ENCODE data around the gene ZNF70. TPM values are rescaled to one million over a fixed set of nuclear protein-coding genes. Genes with fewer than 3 reads are reported as not detected.

The ZNF70 gene
- total RNA-seq, 4 donors from 2014 or later = 3.5 to 8.0 (median 5.5) TPM

DNA sequence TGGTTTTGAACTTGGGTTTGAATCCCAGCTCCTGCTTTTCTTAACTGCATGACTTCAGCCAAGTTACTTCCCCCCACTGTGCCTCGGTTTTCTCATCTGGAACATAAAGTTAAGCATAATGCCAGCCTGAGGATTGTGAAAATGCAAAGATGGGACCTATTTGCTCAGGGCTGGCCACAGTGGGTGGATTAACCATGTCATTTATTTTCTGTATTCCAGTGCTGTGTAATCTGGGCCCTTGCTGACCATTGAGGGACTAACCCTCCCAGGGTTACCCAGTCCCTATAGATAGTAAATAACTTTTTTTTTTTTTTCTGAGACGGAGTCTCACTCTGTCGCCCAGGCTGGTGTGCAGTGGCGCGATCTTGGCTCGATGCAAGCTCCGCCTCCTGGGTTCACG lies 4.8 kb upstream of the ZNF70 start:
- Histone ChIP-seq H3K9me3 (no peaks in the 10 kb centered on the region), H3K36me3 (no peaks in the 10 kb centered on the region), H3K4me1 (peaks cover 0 to 10% (median 2%) of the 10 kb centered on the region in 3 donors), H3K4me3 (no peak overlapping the region), H3K27ac (no peak overlapping the region), H3K27me3 (no peaks in the 10 kb centered on the region)
- no peak for TF ChIP-seq EP300 (IDR thresholded peaks at IDR 0.05)
- TF ChIP-seq CTCF (IDR thresholded peaks at IDR 0.05) = no peak
- TF ChIP-seq POLR2AphosphoS5 (IDR thresholded peaks at IDR 0.05) = no peak
- TF ChIP-seq POLR2A (IDR thresholded peaks at IDR 0.05) = no peak
- WGBS, 2 donors (ENCODE audit: low coverage in 1 of 2) = 81 to 89% methylated on average over 8 of the region's 8 CpGs
- ATAC-seq = no peak

DNA sequence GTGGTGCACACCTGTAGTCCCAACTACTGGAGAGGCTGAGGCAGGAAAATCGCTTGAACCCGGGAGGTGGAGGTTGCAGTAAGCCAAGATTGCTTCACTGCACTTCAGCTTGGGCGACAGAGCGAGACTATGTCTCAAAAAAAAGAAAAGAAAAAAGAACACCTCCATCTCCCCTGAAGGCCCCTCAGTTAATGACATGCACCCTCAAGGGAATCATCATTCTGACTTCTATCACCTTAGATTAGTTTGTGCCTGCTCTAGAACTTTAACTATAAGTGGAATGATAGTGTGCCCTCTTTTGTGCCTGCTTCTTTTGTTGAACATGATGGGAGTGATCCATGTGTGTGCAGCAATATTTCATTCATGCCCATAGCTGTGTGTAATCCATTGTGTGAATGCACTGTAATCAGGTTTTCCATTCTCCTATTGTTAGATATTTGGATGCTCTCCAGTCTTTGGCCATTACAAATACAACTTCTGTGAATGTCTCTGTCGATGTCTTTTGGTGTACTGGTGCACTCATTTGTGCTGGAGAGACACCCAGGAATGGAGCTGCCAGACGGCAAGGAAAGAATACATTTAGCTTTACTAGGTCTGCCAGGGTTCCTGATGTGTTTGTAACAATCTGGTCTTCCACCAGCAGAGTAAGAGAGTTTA lies 4.2 kb upstream of the ZNF70 start:
- Histone ChIP-seq H3K27me3 (no peaks in the 10 kb centered on the region), H3K27ac (no peak overlapping the region), H3K9me3 (no peaks in the 10 kb centered on the region), H3K4me1 (peaks cover 0 to 16% (median 6%) of the 10 kb centered on the region in 3 donors), H3K36me3 (no peaks in the 10 kb centered on the region), H3K4me3 (no peak overlapping the region)
- 38 to 73% methylated on average over 2 to 6 of the region's 6 CpGs for WGBS, 2 donors (ENCODE audit: low coverage in 1 of 2)
- TF ChIP-seq POLR2A (IDR thresholded peaks at IDR 0.05) = no peak
- no peak for TF ChIP-seq CTCF (IDR thresholded peaks at IDR 0.05)
- no peak for TF ChIP-seq POLR2AphosphoS5 (IDR thresholded peaks at IDR 0.05)
- no peak for TF ChIP-seq EP300 (IDR thresholded peaks at IDR 0.05)
- no peak for ATAC-seq

- TF ChIP-seq POLR2AphosphoS5 (IDR thresholded peaks at IDR 0.05) = no peak
- no peak for TF ChIP-seq EP300 (IDR thresholded peaks at IDR 0.05)
- TF ChIP-seq POLR2A (IDR thresholded peaks at IDR 0.05) = no peak
- TF ChIP-seq CTCF (IDR thresholded peaks at IDR 0.05) = no peak
- H3K4me1 ChIP-seq = peaks cover 0 to 23% (median 11%) of the 10 kb centered on the region in 3 donors
- H3K27me3 ChIP-seq = no peaks in the 10 kb centered on the region
- ATAC-seq = no peak
- H3K4me3 ChIP-seq = no peak within 1 kb of the TSS
- H3K27ac ChIP-seq = no peak within 1 kb of the TSS
- H3K36me3 ChIP-seq = no peaks in the 10 kb centered on the region
- no peaks in the 10 kb centered on the region for H3K9me3 ChIP-seq
- WGBS, 2 donors (ENCODE audit: low coverage in 1 of 2) = 80 to 93% methylated on average over 1 to 7 of the region's 14 CpGs
Measured at GRCh38 chr22:23754220-23754919, 3.5 kb upstream of the ZNF70 start, which contains the start of gene VPREB3. VPREB3 (minus strand) TSS chr22:23754425; CDS start chr22:23754363, 62 bp downstream.

DNA sequence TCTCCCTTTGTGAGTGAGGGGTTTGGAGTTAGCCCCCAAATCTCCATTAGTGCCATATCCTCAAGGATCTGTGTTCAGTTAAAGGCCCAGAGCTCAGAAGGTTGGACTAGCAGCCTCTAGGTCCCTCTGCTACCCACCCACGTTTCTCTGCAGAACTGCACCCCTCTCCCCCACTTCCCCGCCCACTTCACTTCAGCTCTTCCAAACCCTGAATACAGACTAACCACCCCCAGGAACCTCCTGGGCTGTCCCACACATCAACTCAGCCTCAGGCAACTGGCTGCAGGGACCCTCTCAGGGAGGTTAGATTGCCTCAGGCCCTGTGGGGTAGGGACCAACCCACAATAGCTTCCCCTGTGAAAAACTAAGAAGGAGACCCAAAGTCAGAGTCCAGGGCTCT lies 2.5 kb upstream of the ZNF70 start:
- TF ChIP-seq POLR2A (IDR thresholded peaks at IDR 0.05) = no peak
- TF ChIP-seq EP300 (IDR thresholded peaks at IDR 0.05) = no peak
- no peak for TF ChIP-seq POLR2AphosphoS5 (IDR thresholded peaks at IDR 0.05)
- TF ChIP-seq CTCF (IDR thresholded peaks at IDR 0.05) = no peak
- ATAC-seq = no peak
- peaks cover 0 to 29% (median 11%) of the 10 kb centered on the region in 3 donors for H3K4me1 ChIP-seq
- 71% methylated on average over 2 of the region's 2 CpGs; no CpG with 5 or more reads in 1 of the 2 donors for WGBS, 2 donors (ENCODE audit: low coverage in 1 of 2)
- no peak overlapping the region for H3K4me3 ChIP-seq
- H3K36me3 ChIP-seq = no peaks in the 10 kb centered on the region
- no peak overlapping the region for H3K27ac ChIP-seq
- no peaks in the 10 kb centered on the region for H3K9me3 ChIP-seq
- no peaks in the 10 kb centered on the region for H3K27me3 ChIP-seq

Data from gastroesophageal sphincter (tissue), 4 donors.